ENCODE measurements around the gene DNAJC24. TPM values are rescaled to one million over a fixed set of nuclear protein-coding genes. Genes with fewer than 3 reads are reported as not detected.

The DNAJC24 gene
- total RNA-seq, 3 donors from 2014 or later, result 8.8 to 14.8 (median 11.2) TPM

DNA sequence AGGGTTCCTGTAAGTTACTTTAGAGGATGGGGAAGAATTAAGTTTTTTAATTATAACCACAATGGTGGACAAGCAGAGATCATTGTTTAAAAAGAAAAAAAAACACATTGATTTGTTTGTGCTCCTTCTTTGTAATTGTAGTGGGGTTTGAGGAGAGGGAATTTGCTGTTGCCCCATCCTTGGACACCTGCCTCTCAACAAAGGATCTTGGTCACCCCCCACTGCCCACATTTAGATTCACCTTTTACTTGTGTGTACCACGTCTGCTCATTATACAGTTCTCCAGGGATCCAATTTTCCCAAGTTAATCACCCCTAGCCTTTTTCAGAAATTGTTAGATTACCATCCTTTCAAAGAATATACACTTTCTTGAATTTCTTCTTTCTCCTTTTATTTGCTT lies 53.0 kb downstream of the DNAJC24 start:
- Histone ChIP-seq H3K4me1 (ENCODE audit: low read depth) (no peaks in the 10 kb centered on the region), H3K4me3 (no peak overlapping the region), H3K9me3 (no peaks in the 10 kb centered on the region), H3K36me3 (ENCODE audit: low read depth) (no peaks in the 10 kb centered on the region)
- no peak for ATAC-seq
- no peak for DNase-seq
- TF ChIP-seq, protein P1, sequence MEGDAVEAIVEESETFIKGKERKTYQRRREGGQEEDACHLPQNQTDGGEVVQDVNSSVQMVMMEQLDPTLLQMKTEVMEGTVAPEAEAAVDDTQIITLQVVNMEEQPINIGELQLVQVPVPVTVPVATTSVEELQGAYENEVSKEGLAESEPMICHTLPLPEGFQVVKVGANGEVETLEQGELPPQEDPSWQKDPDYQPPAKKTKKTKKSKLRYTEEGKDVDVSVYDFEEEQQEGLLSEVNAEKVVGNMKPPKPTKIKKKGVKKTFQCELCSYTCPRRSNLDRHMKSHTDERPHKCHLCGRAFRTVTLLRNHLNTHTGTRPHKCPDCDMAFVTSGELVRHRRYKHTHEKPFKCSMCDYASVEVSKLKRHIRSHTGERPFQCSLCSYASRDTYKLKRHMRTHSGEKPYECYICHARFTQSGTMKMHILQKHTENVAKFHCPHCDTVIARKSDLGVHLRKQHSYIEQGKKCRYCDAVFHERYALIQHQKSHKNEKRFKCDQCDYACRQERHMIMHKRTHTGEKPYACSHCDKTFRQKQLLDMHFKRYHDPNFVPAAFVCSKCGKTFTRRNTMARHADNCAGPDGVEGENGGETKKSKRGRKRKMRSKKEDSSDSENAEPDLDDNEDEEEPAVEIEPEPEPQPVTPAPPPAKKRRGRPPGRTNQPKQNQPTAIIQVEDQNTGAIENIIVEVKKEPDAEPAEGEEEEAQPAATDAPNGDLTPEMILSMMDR (IDR thresholded peaks at IDR 0.05), result no peak
- intact Hi-C loops (cut with DNase I, micrococcal nuclease), result no loop called here

DNA sequence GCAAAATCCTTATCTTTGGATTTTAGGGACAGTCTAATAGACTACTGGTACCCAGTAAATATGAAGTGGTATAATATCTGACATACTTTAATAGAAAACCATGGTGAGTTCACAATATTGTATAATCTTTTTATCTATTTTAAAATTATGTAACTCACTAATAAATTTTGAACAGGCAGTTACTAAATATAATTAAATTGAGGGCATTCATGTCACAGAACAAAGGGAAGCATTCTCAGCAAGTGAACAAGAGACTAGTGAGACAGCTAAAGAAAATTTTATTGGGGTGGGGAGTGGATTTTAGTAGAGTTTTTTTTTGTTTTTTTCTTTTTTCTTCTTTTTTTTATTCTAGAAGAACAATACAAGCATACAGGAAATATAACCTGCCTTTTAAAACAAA lies 55.0 kb downstream of the DNAJC24 start:
- DNase-seq, result no peak
- Histone ChIP-seq H3K9me3 (no peaks in the 10 kb centered on the region), H3K36me3 (ENCODE audit: low read depth) (no peaks in the 10 kb centered on the region), H3K4me1 (ENCODE audit: low read depth) (no peaks in the 10 kb centered on the region), H3K4me3 (no peak overlapping the region)
- TF ChIP-seq, protein P1 (IDR thresholded peaks at IDR 0.05), result no peak
- intact Hi-C loops (cut with DNase I, micrococcal nuclease), result no loop called here
- ATAC-seq, result no peak

DNA sequence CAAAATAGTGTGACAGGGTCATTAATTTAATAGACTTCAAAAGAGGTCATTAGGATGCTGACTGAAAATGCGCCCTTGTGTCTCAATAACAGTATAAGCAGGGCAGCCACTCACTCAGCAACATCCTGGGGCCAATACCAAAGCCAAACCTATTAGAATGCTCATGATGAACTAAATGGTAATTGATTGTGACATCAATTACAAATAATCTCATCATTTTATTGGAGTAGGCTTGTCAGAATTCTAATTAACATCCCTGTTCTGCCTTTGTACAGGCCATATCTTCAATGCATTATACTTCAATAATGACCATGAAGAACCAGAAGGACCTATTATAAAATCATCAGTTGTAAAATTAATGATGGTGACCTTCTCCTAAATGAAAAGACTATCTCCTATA lies 64.2 kb downstream of the DNAJC24 start:
- no peaks in the 10 kb centered on the region for H3K36me3 ChIP-seq (ENCODE audit: low read depth)
- TF ChIP-seq, protein P1 (IDR thresholded peaks at IDR 0.05), result no peak
- H3K9me3 ChIP-seq, result no peaks in the 10 kb centered on the region
- no peak for DNase-seq
- H3K4me3 ChIP-seq, result no peak overlapping the region
- H3K4me1 ChIP-seq (ENCODE audit: low read depth), result no peaks in the 10 kb centered on the region
- intact Hi-C loops (cut with DNase I, micrococcal nuclease), result no loop called here
- ATAC-seq, result no peak

DNA sequence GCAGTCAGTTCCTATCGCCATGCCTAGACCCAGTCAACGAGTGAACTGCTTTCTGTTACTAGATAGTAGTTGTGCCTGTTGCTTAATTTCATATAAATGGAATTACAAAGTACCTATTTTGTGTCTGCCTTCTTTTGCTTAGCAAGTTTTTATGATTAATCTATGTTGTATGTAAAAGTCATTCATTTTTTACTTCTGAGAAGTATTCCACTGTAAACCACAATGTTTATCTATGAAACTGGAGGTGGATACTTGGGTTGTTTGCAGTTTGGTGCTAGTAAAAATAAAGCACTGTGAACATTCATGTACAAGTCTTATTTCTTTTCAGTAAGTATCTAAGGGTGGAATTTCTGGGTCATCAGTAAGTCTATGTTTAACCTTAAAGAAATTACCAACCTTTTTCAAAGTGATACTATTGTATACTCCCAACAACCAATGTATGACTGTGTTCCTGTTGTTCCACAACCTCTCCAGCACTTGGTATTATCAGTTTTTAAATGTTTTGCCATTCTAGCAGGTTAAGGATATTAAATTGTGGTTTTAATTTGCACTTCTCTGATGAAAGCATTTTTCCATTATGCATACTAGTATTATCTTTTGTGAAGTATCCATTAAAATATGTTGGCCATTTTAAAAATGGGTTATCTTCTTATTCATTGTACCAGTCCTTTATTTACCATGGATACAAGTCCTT lies 68.2 kb downstream of the DNAJC24 start:
- TF ChIP-seq, protein P1 (IDR thresholded peaks at IDR 0.05), result no peak
- Histone ChIP-seq H3K4me3 (no peak overlapping the region), H3K4me1 (ENCODE audit: low read depth) (no peaks in the 10 kb centered on the region), H3K9me3 (no peaks in the 10 kb centered on the region), H3K36me3 (ENCODE audit: low read depth) (no peaks in the 10 kb centered on the region)
- ATAC-seq (no peak), DNase-seq (no peak)
- intact Hi-C loops (cut with DNase I, micrococcal nuclease), result no loop called here

DNA sequence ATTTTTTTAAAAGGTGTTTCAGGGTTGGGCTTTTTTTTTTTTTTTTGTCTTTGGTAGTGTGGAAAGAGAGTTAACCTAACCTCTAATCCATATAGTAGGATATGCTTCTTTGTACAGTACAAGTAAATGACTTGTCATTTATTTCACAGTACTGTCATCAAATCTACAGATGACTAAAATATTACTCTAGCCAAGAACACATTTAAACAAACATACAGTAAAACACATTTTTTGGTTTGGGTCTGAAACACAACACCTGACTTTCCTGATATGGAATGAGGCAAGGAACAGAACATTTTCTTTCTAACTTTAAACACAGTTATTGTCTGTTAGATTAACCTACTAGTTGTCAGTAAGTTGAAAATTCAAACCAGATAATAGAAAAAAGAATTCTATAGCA lies 71.6 kb downstream of the DNAJC24 start:
- H3K9me3 ChIP-seq, result no peaks in the 10 kb centered on the region
- no peaks in the 10 kb centered on the region for H3K36me3 ChIP-seq (ENCODE audit: low read depth)
- DNase-seq (no peak), ATAC-seq (no peak)
- TF ChIP-seq, protein P1 (IDR thresholded peaks at IDR 0.05), result no peak
- no peak overlapping the region for H3K4me3 ChIP-seq
- H3K4me1 ChIP-seq (ENCODE audit: low read depth), result no peaks in the 10 kb centered on the region
- intact Hi-C loops (cut with DNase I, micrococcal nuclease), result no loop called here

DNA sequence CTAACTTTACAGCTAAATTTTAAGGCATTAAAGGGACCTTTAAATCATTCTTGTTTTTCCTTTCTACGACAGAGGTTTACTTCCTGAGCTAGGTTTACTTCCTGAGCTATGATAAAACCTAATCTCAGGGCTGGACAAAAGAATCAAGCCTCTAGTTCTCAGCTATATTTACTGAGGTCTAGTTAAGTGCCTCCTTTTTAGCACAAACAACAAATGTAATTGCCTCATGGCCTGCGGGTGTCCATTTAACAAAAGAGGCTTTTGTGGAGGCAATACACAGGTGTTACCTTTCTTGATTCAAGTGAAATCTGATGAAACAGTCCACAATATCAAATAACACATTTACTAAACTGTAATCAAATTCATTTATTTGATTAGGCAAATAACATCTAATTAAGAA lies 72.4 kb downstream of the DNAJC24 start:
- DNase-seq, result no peak
- no peaks in the 10 kb centered on the region for H3K36me3 ChIP-seq (ENCODE audit: low read depth)
- no peaks in the 10 kb centered on the region for H3K9me3 ChIP-seq
- no peaks in the 10 kb centered on the region for H3K4me1 ChIP-seq (ENCODE audit: low read depth)
- intact Hi-C loops (cut with DNase I, micrococcal nuclease), result no loop called here
- H3K4me3 ChIP-seq, result no peak overlapping the region
- TF ChIP-seq, protein P1 (IDR thresholded peaks at IDR 0.05), result no peak
- ATAC-seq, result no peak

Data from mucosa of descending colon (tissue), 3 donors.